WI38 (cell line): ENCODE measurements around the gene SIDT1.

Experiments used
- H3K4me3 ChIP-seq: 2 replicates; pipeline ENCODE4 v1.5.1; 2011; ENCODE audit warnings: low read depth, mild to moderate bottlenecking, control low read depth, low read length
- CTCF ChIP-seq: IDR thresholded peaks from 2 replicates; pipeline ENCODE4 v1.5.1; 2012; ENCODE audit warnings: low read depth, mild to moderate bottlenecking, control low read depth, low read length

The SIDT1 gene

GRCh38 chr3:113668015-113668414 lies 135.7 kb downstream of the SIDT1 start:
- peak overlapping the region; percentile 14 for H3K4me3 ChIP-seq
- no peak for TF ChIP-seq CTCF

- no peak overlapping the region for H3K4me3 ChIP-seq
- TF ChIP-seq CTCF: no peak
Measured at GRCh38 chr3:113673593-113673992, 141.2 kb downstream of the SIDT1 start.

- no peak overlapping the region for H3K4me3 ChIP-seq
- TF ChIP-seq CTCF: no peak
Measured at GRCh38 chr3:113676261-113676660, 143.9 kb downstream of the SIDT1 start.

GRCh38 chr3:113677737-113678136 lies 145.4 kb downstream of the SIDT1 start:
- TF ChIP-seq CTCF: no peak
- no peak overlapping the region for H3K4me3 ChIP-seq

GRCh38 chr3:113678773-113679172 lies 146.4 kb downstream of the SIDT1 start:
- no peak overlapping the region for H3K4me3 ChIP-seq
- TF ChIP-seq CTCF: no peak
